ENCODE results near the gene EXOC3L4. TPM values are rescaled to one million over a fixed set of nuclear protein-coding genes. Genes with fewer than 3 reads are reported as not detected.

EXOC3L4 gene
- polyA plus RNA-seq, 1 donor from 2014 or later: not detected

DNA sequence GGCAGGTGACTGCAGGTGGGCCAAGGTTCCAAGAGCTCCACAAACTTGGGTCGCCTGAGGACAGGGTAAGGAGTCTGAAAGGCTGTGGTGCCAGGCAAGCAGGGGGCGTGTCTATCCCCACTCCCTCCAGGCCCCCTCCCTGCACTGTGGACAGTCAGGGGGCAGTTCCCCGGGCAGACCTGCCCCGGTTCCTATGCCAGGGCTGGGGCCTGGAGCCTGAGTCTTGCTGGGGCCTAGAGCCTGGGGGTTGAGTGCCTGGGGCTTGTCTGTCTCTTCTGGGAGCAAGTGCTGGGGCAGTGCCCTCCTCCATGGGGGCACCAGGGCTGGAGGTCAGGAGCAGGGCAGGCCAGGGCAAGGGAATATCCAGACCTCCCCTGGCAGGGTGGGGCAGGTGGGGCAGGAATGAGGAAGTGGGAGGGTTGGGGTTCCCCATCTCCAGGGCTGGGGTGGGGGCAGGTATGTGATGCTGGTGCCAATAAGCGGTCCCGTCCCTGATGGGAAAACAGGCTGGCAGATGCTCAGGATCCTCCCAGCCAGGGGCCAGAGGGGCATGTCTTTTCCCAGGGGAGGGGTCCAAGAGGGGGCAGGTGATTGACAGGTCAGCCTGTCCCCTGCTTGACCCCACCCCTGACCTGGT lies 16.8 kb downstream of the EXOC3L4 start:
- TF ChIP-seq TAF1 (IDR thresholded peaks at IDR 0.05; ENCODE audit: low read depth) (no peak), RAD21 (conservative IDR thresholded peaks at IDR 0.05) (no peak), POLR2AphosphoS5 (IDR thresholded peaks at IDR 0.05) (no peak), EP300 (conservative IDR thresholded peaks at IDR 0.05; ENCODE audit: poor library complexity, severe bottlenecking) (no peak), MXI1 (conservative IDR thresholded peaks at IDR 0.05; ENCODE audit: poor library complexity, severe bottlenecking) (no peak), SMC3 (conservative IDR thresholded peaks at IDR 0.05; ENCODE audit: poor library complexity) (no peak), EZH2 (IDR thresholded peaks at IDR 0.05; ENCODE audit: borderline replicate concordance, insufficient read depth, low read length, poor library complexity, severe bottlenecking) (no peak)
- TF ChIP-seq, protein P1, sequence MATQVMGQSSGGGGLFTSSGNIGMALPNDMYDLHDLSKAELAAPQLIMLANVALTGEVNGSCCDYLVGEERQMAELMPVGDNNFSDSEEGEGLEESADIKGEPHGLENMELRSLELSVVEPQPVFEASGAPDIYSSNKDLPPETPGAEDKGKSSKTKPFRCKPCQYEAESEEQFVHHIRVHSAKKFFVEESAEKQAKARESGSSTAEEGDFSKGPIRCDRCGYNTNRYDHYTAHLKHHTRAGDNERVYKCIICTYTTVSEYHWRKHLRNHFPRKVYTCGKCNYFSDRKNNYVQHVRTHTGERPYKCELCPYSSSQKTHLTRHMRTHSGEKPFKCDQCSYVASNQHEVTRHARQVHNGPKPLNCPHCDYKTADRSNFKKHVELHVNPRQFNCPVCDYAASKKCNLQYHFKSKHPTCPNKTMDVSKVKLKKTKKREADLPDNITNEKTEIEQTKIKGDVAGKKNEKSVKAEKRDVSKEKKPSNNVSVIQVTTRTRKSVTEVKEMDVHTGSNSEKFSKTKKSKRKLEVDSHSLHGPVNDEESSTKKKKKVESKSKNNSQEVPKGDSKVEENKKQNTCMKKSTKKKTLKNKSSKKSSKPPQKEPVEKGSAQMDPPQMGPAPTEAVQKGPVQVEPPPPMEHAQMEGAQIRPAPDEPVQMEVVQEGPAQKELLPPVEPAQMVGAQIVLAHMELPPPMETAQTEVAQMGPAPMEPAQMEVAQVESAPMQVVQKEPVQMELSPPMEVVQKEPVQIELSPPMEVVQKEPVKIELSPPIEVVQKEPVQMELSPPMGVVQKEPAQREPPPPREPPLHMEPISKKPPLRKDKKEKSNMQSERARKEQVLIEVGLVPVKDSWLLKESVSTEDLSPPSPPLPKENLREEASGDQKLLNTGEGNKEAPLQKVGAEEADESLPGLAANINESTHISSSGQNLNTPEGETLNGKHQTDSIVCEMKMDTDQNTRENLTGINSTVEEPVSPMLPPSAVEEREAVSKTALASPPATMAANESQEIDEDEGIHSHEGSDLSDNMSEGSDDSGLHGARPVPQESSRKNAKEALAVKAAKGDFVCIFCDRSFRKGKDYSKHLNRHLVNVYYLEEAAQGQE (IDR thresholded peaks at IDR 0.05; ENCODE audit: borderline replicate concordance): no peak
- TF ChIP-seq, protein P2, sequence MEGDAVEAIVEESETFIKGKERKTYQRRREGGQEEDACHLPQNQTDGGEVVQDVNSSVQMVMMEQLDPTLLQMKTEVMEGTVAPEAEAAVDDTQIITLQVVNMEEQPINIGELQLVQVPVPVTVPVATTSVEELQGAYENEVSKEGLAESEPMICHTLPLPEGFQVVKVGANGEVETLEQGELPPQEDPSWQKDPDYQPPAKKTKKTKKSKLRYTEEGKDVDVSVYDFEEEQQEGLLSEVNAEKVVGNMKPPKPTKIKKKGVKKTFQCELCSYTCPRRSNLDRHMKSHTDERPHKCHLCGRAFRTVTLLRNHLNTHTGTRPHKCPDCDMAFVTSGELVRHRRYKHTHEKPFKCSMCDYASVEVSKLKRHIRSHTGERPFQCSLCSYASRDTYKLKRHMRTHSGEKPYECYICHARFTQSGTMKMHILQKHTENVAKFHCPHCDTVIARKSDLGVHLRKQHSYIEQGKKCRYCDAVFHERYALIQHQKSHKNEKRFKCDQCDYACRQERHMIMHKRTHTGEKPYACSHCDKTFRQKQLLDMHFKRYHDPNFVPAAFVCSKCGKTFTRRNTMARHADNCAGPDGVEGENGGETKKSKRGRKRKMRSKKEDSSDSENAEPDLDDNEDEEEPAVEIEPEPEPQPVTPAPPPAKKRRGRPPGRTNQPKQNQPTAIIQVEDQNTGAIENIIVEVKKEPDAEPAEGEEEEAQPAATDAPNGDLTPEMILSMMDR (IDR thresholded peaks at IDR 0.05; ENCODE audit: poor library complexity, severe bottlenecking): no peak
- H2AFZ ChIP-seq (ENCODE audit: low read depth, low read length): no peak overlapping the region
- no peak overlapping the region for H3K4me2 ChIP-seq (ENCODE audit: low read length)
- H3K9me3 ChIP-seq (ENCODE audit: low read length): no peaks in the 10 kb centered on the region
- H3K36me3 ChIP-seq (ENCODE audit: insufficient read depth, low read length): no peaks in the 10 kb centered on the region
- no peaks in the 10 kb centered on the region for H4K20me1 ChIP-seq (ENCODE audit: insufficient read depth)
- H3F3A ChIP-seq (ENCODE audit: insufficient read depth, low read length, poor library complexity, severe bottlenecking): no peaks in the 10 kb centered on the region
- no peaks in the 10 kb centered on the region for H3K9me2 ChIP-seq (ENCODE audit: insufficient read depth, low read length)
- no peak overlapping the region for H3K9ac ChIP-seq (ENCODE audit: low read length)
- no peaks in the 10 kb centered on the region for H3K27me3 ChIP-seq (ENCODE audit: insufficient read depth, low read depth, low read length)
- no peaks in the 10 kb centered on the region for H3K79me2 ChIP-seq (replicated peaks; ENCODE audit: insufficient read depth, low read length)
- no peak overlapping the region for H3K27ac ChIP-seq (ENCODE audit: low read length)
- H3K4me3 ChIP-seq (ENCODE audit: low read length): no peak overlapping the region

DNA sequence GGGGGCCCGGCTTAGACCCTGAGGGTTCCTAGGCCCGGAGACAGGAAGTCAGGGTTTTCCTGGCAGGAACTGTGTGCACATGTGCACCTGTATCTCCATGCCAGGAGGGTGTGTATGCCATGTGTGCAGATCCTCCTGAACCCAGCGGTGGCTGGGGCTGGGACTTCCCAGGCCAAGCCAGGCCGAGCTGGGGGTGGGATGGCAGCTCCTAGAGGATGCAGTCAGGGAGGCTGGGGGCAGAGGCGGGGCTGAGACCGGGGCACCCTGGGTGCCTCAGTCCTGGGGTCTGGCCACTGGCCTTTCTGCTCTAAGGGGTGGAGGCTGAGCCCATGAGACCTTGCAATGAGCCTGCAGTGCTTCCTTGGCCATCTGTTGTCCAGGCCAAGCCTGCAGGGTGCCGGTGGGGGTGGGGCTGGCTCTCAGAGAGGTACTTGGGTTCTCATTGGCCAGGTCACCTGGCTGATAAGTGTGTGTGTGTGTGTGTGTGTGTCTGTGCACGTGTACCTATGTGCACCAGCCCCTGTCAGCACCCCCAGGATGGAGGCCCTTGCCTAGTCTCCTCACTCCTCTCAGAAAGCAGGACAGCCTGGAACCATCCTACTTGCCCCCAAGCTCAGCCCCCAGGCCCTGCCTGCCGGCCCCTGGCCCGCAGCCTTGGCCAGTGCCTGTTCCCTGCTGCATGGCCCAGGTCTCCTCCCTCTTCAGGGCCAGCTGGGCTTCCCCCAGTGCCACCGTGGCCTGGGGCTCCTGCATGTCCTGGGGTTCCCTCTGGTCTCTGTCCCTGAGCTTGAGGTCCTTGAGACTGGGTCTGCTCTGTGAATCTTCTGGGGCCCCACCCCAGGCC lies 18.1 kb downstream of the EXOC3L4 start:
- Histone ChIP-seq H3K4me2 (ENCODE audit: low read length) (no peak overlapping the region), H3K9me3 (ENCODE audit: low read length) (no peaks in the 10 kb centered on the region), H3K9me2 (ENCODE audit: insufficient read depth, low read length) (no peaks in the 10 kb centered on the region), H3K36me3 (ENCODE audit: insufficient read depth, low read length) (no peaks in the 10 kb centered on the region), H3K9ac (ENCODE audit: low read length) (no peak overlapping the region), H3K4me3 (ENCODE audit: low read length) (no peak overlapping the region), H3K27me3 (ENCODE audit: insufficient read depth, low read depth, low read length) (no peaks in the 10 kb centered on the region), H3K79me2 (replicated peaks; ENCODE audit: insufficient read depth, low read length) (no peaks in the 10 kb centered on the region), H2AFZ (ENCODE audit: low read depth, low read length) (no peak overlapping the region), H3F3A (ENCODE audit: insufficient read depth, low read length, poor library complexity, severe bottlenecking) (no peaks in the 10 kb centered on the region), H3K27ac (ENCODE audit: low read length) (no peak overlapping the region), H4K20me1 (ENCODE audit: insufficient read depth) (no peaks in the 10 kb centered on the region)
- TF ChIP-seq EP300 (conservative IDR thresholded peaks at IDR 0.05; ENCODE audit: poor library complexity, severe bottlenecking) (no peak), SMC3 (conservative IDR thresholded peaks at IDR 0.05; ENCODE audit: poor library complexity) (no peak), POLR2AphosphoS5 (IDR thresholded peaks at IDR 0.05) (no peak), TAF1 (IDR thresholded peaks at IDR 0.05; ENCODE audit: low read depth) (no peak), RAD21 (conservative IDR thresholded peaks at IDR 0.05) (no peak)
- TF ChIP-seq, protein P2 (IDR thresholded peaks at IDR 0.05; ENCODE audit: poor library complexity, severe bottlenecking): no peak
- TF ChIP-seq, protein P1 (IDR thresholded peaks at IDR 0.05; ENCODE audit: borderline replicate concordance): no peak

Data from neural cell (in vitro differentiated cells).